Activated CD8-positive, alpha-beta memory T cell treated with anti-CD3 and anti-CD28 coated beads, Interleukin-2, amount 50 U/mL, for 4 hours (primary cell): ENCODE measurements around the gene CENPC.
"Not testable (repeated sequence)": the region's sequence is repeated elsewhere in the genome, so short reads cannot be mapped to it uniquely, and the experiment has no call there.

Experiments
- DNase-seq: peaks from one replicate; pipeline ENCODE4 v3.0.0-alpha.2; 2020

Gene CENPC

GRCh38 chr4:67465032-67465762 lies 80.1 kb downstream of the CENPC start:
- no peak for DNase-seq

DNA sequence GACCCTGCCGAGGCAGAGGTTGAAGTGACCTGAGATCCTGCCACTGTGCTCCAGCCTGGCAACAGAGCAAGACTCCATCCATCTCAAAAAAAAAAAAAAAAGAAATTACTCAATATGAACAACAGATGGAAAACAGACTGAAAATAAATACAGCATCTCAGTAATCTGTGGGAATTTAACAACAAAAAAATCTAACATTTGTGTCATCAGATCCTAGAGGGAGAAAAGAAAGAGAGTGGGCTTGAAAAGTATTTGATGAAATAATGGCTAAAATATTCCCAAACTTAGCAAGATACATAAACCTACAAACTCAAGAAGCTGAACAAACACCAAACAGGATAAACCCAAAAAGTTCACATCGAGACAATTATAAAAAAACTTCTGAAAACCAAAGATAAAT lies 84.7 kb downstream of the CENPC start:
- DNase-seq, result no peak

GRCh38 chr4:67459164-67459563 lies 86.1 kb downstream of the CENPC start:
- no peak for DNase-seq

DNA sequence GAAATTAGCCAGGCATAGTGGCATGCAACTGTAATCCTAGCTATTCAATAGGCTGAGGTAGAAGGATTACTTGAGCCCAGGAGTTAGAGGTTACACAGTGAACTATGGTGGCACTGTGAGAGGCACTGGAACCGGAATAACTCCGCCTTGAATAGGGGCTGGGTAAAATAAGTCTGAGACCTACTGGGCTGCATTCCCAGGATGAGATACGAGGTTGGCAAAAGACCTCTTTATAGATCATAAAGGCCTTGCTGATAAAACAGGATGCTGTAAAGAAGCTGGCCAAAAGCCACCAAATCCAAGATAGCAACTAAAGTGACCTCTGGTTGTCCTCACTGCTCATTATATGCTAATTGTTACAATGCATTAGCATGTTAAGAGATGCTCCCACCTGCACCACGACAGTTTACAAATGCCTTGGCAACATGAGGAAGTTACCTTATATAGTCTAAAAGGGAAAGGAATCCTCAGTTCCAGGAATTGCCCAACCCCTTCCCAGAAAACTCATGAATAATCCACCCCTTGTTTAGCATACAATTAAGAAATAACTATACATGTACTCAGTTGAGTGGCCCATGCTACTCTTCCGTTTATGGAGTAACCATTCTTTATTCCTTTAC lies 88.6 kb downstream of the CENPC start:
- DNase-seq, result no peak

DNA sequence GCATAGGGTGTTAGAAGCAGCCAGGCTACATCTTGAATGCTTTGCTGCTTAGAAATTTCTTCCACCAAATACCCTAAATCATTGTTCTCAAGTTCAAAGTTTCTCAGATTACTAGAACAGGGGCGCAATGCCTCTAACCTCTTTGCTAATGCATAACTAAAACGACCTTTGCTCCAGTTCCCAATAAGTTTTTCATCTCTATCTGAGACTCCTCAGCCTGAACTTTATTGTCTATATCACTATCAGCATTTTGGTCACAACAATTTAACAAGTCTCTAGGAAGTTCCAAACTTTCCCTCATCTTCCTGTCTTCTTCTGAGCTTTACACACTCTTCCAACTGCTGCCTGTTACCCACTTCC lies 92.5 kb downstream of the CENPC start:
- not testable (repeated sequence) for DNase-seq

DNA sequence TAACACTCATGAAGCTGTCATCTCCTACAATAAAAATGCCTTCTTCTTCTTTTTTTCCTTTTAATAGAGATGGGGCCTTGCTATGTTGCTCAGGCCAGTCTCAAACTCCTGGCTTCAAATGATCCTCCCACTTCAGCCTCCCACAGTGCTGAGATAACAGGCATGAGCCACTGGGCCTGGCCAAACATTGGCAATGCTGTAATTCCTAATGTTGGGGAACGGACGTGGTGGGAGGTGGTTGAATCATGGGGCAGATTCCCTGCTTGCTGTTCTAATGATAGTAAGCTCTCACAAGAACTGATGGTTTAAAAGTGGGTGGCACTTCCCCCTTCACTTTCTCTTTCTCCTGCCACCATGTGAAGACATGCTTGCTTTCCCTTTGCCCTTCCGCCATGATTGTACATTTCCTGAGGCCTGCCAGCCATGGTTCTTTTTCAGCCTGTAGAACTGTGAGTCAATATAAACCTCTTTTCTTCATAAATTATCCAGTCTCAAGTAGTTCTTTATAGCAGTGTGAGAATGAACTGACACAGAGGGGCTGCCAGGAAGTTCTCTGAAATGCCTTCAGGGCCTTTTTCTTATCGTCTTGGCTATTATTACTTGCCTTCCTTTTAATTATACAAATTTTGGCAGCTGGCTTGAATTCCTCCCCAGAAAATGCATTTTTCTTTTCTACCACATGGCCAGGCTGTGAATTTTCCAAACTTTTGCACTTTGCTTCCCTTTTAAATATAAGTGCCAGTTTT lies 93.0 kb downstream of the CENPC start:
- no peak for DNase-seq

DNA sequence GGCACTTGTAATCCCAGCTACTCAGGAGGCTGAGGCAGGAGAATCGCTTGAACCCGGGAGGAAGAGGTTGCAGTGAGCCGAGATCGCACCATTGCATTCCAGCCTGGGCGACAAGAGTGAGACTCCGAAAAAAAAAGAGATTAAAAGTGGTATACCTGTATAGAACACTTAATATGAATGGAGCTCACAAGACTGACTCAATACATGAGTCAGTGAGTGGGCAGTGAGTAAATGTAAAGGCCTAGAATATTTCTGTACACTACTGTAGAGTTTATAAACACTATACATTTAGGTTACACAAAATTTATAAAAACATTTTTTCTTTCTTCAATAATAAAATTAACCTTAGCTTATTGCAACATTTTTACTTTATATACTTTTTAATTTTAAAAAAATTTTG lies 93.8 kb downstream of the CENPC start:
- no peak for DNase-seq

- no peak for DNase-seq
Observed at GRCh38 chr4:67448621-67449020, 96.7 kb downstream of the CENPC start.

DNA sequence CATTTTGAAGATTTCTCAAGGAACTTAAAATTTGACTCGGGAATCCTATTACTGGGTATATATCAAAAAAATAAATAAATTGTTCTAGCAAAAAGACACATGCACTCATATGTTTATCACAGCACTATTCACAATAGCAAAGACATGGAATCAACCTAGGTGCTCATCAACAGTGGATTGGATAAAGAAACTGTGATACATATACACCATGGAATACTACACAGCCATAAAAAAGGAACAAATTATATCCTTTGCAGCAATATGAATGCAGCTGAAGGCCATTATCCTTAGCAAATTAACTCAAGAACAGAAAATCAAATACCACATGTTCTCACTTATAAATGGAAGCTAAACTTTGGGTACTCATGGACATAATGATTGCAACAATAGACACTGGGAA lies 97.4 kb downstream of the CENPC start:
- no peak for DNase-seq

GRCh38 chr4:67446811-67447210 lies 98.5 kb downstream of the CENPC start:
- no peak for DNase-seq

- not testable (repeated sequence) for DNase-seq
Observed at GRCh38 chr4:67445881-67446280, 99.4 kb downstream of the CENPC start.

GRCh38 chr4:67438975-67439374 lies 106.3 kb downstream of the CENPC start:
- no peak for DNase-seq

- no peak for DNase-seq
Observed at GRCh38 chr4:67437974-67438713, 107.2 kb downstream of the CENPC start.

DNA sequence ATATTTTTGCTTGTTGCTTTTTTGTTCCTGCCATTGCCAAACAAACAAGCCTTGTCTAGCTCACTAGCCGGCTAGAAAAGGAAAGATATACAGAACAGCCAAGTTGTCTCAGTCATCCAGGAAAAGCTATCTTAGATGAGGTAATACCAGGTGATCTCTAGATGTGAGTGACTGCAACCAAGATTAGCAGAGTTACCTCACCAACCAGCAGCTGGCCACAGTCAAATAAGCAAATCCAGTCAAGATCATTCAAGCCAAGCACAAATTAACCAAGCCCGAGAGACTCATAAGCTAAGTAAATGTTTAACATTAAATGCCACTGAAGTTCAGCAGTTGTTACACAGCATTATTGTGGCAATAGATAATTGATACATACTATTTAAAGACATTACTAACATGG lies 108.6 kb downstream of the CENPC start:
- no peak for DNase-seq

DNA sequence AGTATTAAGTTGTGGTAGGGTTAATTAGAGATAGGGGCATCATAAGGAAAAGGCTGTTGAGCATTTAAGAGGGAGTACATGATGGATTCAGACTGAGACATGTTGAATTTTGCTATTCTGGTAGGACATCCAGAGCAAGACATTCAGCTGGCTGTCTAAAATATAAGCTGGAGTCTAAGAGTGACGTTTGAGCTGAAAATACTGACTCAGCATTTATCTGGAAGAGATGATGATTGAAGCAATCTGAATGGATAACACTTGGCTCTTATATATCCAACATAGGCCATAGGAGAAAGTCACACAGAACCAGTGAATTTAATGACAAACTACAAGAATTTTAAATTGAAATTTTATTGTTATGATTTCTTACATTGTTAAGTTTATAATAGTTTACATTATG lies 114.3 kb downstream of the CENPC start:
- no peak for DNase-seq

DNA sequence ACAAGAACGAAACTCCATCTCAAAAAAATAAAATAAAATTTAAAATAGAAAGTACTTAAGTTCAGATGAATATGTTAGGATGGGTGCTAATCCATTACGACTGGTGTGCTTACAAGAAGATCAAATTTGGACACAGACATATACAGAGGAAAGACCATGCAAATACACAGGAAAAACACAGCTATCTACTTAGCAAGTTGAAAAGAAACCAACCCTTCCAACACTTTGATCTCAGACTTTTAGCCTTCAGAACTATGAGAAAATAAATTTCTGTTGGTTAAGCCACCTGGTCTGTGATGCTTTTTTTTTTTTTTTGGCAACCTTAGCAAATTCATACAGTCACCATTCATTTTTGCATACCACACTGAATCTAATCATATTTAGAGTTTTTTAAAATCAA lies 116.5 kb downstream of the CENPC start:
- DNase-seq, result no peak
